GM18870 (cell line): ENCODE results near the gene KIF1C.

Experiments used
- ATAC-seq: cut with Tn5 transposase; IDR thresholded peaks from one replicate; pipeline ENCODE4 v1.9.1; 2021; ENCODE audit warnings: moderate library complexity; ENCODE audit not compliant: unreplicated experiment

The KIF1C gene

GRCh38 chr17:4997302-4998026, at the start of gene KIF1C, which contains the start of gene INCA1:
TSS of gene KIF1C (plus strand) at chr17:4997950. CDS start at chr17:5000247, 2,297 bp downstream.
TSS of gene INCA1 (minus strand) at chr17:4997522. CDS start at chr17:4994437, 3,085 bp downstream.
- ATAC-seq, result peak; percentile 64

- ATAC-seq, result no peak
Measured at GRCh38 chr17:4948166-4948930, 49.4 kb upstream of the KIF1C start, which contains the start of gene PFN1. TSS of gene PFN1 (minus strand) at chr17:4948530. CDS start at chr17:4948394, 136 bp downstream.

DNA sequence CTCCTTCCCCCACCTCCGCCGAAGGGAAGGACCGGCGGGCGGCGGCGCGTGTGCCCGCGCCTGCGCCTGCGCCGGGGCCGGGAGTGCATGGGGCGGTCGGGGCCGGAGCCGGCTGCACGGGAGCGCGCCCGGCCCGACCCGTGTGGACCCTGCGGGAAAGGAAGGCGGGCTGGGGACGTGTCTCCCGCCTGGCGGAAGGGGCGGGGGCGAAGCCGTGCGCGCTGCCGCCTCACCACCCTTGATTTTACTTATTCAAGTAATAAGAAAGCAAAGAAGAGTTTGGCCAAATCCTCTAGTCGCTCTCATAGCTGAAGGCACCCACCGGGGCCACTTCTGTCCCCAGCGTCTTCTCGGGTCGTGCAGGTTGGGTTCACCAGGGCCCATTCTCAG, 48.8 kb upstream of the KIF1C start:
- no peak for ATAC-seq

DNA sequence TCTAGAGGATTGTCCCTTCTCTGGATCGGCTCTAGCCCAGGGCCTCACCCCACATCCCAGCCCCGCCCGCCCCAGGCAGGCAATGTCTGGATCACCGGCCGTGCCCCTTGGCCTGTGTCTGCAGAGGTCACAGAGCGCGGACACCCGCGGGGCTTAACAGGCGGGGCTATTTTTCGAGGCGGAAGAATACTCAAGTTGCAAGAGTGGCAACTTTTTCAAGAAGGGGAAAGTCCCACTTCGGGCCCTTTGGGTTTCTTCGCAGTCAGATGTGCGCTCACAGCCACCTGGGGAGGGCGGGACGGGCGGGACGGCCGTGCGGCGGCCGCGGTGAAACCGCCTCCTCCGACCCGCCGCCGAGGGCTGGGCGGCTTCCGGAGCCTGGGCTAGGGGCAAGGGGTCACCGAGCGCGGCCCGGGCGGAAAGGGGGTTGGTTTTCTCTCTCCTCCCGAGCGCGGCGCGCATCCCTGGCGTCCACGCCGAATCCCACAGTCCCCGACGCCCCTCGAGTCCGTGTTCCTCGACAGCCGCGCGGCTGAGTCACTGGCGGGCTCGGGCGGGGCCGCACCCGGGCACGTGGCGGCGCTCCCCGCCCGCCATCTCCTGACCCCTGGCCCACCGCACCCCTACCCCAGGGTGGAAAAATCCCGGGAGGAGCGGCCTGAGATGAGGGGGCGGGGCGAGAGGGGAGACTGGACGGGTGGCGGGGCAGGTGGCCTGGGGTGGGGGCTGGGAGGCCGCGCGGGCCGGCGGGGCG, 48.3 kb upstream of the KIF1C start:
- no peak for ATAC-seq

GRCh38 chr17:4950075-4950745, 47.5 kb upstream of the KIF1C start:
- ATAC-seq, result no peak

DNA sequence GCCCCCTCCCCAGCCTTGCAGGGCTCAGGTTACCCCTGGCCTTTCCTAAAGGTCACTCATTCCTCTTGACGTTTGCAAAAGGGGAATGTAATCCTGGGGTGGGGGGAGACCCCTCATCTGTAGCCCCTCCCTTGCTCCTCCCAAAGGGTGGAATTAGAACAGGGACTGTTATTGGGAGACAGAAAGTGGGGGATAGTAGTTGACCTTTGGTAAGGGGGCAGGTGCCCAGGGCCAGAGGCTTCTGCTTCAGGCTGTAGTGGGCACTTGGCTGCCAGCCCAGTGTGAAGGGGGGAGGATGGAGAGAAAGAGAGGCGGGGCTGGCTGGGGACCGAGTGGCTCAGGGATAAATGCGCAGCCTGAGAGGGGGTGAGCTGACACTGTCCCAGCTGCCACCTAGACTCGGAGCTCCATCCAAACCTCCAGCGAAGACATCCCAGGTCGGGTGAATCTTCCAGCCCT, 47.0 kb upstream of the KIF1C start, which contains the start of gene ENO3:
TSS of gene ENO3 (plus strand) at position 374 of the 459 bp plus-strand sequence. CDS start 711 bp downstream, outside the sequence.
- no peak for ATAC-seq

GRCh38 chr17:4951486-4951885, 46.3 kb upstream of the KIF1C start:
- no peak for ATAC-seq

DNA sequence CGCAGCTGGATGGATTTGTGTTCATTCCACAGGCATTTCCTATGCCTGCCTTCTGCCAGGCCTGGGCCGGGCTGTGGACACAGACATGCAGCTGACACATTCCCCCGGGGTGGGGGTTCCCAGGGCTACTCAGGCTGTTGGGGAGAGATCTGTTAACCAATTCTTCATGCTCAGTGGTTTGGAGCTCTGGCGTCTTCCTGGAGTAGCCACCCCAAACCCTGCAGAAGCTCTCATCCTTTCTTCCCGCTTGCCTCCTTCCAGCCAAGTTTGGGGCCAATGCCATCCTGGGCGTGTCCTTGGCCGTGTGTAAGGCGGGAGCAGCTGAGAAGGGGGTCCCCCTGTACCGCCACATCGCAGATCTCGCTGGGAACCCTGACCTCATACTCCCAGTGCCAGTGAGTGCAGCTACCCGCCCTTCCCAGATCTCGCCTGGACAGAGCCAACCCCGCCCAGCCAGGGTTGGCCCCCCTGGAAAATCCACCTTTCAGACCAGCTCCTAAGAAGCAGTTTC, 44.2 kb upstream of the KIF1C start:
- ATAC-seq, result no peak

DNA sequence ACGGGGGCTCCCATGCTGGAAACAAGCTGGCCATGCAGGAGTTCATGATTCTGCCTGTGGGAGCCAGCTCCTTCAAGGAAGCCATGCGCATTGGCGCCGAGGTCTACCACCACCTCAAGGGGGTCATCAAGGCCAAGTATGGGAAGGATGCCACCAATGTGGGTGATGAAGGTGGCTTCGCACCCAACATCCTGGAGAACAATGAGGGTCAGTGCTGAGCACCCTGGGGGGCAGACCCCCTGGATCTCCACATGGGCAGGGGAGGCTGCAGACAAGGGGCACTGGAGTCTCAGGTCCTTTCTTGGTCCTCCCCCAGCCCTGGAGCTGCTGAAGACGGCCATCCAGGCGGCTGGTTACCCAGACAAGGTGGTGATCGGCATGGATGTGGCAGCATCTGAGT, 42.7 kb upstream of the KIF1C start:
- ATAC-seq, result no peak

DNA sequence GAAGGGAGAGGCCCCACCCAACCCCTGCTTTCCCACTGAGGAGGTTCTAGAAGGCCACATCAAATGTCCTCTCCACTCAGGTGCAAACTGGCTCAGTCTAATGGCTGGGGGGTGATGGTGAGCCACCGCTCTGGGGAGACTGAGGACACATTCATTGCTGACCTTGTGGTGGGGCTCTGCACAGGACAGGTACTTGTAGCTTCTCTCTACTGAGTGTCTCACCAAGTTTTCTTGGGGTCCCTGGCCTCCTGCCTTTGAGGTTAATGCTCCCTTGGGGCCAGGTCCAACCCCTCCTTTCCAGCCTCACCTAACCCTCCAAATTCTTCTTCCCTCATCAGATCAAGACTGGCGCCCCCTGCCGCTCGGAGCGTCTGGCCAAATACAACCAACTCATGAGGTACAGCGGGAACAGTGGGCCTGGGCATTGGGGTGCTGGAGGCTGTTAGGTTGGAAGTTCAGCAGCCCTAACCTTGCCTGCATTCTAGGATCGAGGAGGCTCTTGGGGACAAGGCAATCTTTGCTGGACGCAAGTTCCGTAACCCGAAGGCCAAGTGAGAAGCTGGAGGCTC, 41.2 kb upstream of the KIF1C start:
- ATAC-seq, result no peak

DNA sequence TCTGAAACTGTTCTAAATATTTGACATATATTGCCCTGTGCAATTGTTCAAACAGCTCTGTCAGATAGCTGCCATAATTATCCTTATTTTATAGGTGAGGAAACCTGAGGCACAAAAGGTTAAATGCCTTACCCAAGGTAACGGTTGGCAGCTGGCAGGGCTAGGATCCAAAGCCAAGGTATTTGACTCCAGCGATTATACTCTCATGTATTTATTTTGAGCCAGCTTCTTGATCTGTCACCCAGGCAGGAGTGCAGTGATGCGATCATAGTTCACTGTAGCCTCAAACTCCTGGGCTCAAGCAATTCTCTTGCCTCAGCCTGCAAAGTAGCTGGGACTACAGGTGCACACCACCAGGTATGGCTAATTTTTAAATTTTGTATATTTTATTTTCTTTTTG, 39.6 kb upstream of the KIF1C start:
- no peak for ATAC-seq

DNA sequence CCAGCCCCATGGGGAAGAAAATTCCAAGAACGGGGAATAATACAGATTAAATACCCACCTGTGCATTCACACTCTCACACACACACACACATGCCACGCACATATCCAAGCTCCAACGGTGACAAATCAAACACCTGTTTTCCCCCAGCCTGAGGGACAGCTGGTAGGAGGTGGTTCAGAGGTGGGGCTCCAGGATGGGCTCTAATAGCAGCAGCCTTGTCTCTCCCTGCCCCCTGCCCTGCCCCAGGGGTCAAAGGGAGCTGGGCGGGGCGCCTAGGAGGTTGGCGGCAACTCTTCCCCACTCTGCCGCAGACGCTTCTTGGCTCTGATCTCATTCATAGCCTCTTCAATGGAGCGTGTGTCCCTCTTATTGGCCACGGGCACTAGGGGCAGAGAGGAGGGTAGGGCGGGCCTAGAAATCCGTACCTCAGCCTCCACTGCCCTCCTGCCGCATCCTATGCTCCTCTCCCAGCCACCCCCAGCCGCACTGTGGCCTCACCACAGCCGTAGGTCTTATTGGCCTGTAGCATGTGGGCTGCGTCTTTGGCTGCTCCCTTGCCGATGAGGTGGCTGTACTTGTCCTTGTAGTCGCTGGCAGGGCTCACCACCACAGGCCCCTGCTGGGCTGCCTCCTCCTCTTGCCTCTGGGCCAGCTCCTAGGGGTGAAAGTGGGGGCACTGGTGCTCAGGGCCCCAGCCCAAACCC, 38.3 kb upstream of the KIF1C start:
- no peak for ATAC-seq

- no peak for ATAC-seq
Measured at GRCh38 chr17:4960279-4960922, 37.3 kb upstream of the KIF1C start.

GRCh38 chr17:4965311-4965986, 32.3 kb upstream of the KIF1C start:
- no peak for ATAC-seq

GRCh38 chr17:4966844-4967538, 30.8 kb upstream of the KIF1C start:
- peak; percentile 84 for ATAC-seq

- ATAC-seq, result peak; percentile 41
Measured at GRCh38 chr17:4967539-4968485, 29.9 kb upstream of the KIF1C start, which contains the start of gene SPAG7. TSS of gene SPAG7 (minus strand) at chr17:4967817. CDS start at chr17:4967804, 13 bp downstream.
